NCI-H2196 (cell line): ENCODE results near the gene IFIT2.
"Not testable (repeated sequence)": the region's sequence is repeated elsewhere in the genome, so short reads cannot be mapped to it uniquely, and the experiment has no call there.

ENCODE experiments used
- DNase-seq: peaks from one replicate; lab custom pipeline; 2025; ENCODE audit not compliant: unreplicated experiment; lab: John Stamatoyannopoulos, UW

Gene IFIT2

DNA sequence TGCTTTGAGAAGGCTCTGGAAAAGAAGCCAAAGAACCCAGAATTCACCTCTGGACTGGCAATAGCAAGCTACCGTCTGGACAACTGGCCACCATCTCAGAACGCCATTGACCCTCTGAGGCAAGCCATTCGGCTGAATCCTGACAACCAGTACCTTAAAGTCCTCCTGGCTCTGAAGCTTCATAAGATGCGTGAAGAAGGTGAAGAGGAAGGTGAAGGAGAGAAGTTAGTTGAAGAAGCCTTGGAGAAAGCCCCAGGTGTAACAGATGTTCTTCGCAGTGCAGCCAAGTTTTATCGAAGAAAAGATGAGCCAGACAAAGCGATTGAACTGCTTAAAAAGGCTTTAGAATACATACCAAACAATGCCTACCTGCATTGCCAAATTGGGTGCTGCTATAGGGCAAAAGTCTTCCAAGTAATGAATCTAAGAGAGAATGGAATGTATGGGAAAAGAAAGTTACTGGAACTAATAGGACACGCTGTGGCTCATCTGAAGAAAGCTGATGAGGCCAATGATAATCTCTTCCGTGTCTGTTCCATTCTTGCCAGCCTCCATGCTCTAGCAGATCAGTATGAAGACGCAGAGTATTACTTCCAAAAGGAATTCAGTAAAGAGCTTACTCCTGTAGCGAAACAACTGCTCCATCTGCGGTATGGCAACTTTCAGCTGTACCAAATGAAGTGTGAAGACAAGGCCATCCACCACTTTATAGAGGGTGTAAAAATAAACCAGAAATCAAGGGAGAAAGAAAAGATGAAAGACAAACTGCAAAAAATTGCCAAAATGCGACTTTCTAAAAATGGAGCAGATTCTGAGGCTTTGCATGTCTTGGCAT lies 4.8 kb downstream of the IFIT2 start:
- DNase-seq: no peak

DNA sequence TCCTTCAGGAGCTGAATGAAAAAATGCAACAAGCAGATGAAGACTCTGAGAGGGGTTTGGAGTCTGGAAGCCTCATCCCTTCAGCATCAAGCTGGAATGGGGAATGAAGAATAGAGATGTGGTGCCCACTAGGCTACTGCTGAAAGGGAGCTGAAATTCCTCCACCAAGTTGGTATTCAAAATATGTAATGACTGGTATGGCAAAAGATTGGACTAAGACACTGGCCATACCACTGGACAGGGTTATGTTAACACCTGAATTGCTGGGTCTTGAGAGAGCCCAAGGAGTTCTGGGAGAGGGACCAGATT lies 5.4 kb downstream of the IFIT2 start:
- no peak for DNase-seq

DNA sequence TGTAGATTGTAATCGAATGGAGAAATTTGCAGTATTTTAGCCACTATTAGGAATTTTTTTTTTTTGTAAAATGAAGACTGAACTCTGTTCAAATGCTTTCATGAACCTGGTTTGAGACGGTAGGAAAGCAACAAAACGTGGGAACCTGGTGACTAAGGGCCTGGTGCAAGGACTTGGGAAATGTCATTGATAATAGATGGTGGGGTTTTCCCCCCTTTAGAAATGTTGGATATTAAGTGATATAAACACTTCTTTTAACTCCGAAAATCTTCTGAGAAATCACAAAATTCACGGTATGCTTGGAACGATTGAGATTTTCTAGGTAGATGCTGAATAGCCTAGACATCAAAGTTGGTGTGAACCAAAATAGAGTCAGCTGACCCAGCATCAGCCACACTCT lies 6.4 kb downstream of the IFIT2 start:
- no peak for DNase-seq

DNA sequence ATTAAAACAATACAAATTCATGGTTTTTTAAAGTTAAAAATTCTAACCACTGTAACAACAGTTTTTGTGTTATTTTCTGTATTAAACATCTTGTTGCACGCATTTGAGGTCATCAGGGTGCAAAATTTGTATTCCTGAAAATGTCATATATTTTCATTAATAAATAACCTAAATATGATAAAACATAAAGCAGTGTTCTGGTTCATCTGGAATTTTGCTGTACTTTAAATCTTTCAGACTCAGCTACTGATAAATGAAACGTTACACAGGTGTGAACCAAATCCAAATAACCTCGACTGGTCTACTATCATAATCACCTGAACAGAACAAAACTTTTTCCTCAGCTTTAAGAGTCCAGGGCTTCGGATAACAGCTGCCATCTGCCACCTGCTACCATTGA lies 6.9 kb downstream of the IFIT2 start:
- DNase-seq: no peak

DNA sequence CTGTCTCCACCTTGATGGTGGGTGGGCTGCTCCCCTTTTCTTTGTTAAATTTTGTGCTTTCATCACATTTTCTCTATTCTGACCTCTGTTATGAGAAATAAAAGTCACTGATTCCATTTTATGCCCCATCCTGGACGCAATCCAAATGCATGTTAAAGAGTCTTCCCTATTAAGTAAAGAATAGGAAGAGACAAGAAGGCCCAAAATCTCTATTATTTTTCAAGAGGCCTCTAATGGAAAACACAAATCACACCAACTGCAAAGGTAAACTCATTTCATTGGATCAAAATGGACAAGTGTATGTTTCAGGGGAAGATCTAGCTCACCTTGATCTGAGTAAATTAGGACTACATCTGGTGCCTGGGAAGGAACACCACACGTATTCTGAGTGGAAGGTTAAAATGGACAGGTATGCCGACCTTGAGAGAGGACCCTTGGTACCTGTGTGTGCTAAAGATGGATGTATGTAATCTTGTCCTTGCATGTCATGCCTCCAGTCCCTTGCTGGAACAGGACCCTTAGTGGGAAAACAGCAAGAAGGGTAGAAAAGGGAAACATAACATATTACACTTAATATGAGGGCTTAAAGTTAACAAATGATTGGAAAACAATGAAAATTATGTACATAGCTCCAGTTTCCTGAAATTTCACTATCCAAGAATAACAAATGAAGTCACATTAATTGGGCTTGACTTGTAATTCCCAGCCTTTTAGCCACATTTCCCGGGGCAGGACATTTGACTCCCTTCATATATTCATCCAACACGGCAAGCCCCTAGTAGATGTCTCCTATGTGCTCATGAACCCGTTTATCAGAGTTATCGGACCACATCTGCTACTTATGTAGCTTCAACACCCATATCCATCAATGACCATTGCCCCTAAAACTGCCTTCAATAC lies 7.6 kb downstream of the IFIT2 start:
- DNase-seq: no peak

- DNase-seq: no peak
Observed at GRCh38 chr10:89310056-89310893, 8.4 kb downstream of the IFIT2 start.

GRCh38 chr10:89312973-89313372 lies 11.1 kb downstream of the IFIT2 start:
- DNase-seq: no peak

GRCh38 chr10:89314676-89315075 lies 12.8 kb downstream of the IFIT2 start:
- no peak for DNase-seq

GRCh38 chr10:89318047-89318446 lies 16.2 kb downstream of the IFIT2 start:
- DNase-seq: not testable (repeated sequence)

DNA sequence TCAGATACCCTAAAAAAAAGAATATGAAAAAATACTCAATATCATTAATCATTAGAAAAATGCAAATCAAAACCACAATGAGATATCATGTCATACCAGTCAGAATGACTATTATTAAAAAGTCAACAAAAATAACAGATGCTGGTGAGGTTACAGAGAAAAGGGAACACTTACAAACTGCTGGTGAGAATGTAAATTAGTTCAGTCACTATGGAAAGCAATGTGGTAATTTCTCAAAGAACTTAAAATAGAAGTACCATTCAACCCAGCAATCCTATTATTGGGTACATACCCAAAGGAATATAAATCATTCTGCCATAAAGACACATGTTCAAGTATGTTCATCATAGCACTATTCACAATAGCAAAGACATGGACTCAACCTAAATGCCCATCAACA lies 23.2 kb downstream of the IFIT2 start:
- DNase-seq: not testable (repeated sequence)

DNA sequence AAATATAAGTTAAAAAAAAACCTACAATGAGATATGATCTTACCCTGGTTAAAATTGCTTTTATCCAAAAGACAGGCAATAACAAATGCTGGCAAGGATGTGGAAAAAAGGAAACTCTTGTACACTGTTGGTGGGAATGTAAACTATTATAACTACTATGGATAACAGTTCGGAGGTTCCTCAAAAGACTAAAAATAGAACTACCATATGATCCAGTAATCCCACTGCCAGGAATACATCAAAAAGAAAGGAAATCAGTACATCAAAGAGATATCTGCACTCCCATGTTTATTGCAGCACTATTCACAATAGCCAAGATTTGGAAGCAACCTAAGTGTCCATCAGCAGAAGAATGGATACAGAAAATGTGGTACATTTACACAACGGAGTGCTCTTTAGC lies 24.0 kb downstream of the IFIT2 start:
- DNase-seq: not testable (repeated sequence)

- no peak for DNase-seq
Observed at GRCh38 chr10:89327803-89328441, 26.1 kb downstream of the IFIT2 start, which contains the start of gene IFIT3. TSS of gene IFIT3 (plus strand) at chr10:89327997. CDS start at chr10:89328074, 77 bp downstream.

GRCh38 chr10:89329151-89329550 lies 27.3 kb downstream of the IFIT2 start:
- DNase-seq: no peak

- DNase-seq: not testable (repeated sequence)
Observed at GRCh38 chr10:89330014-89330413, 28.2 kb downstream of the IFIT2 start.

DNA sequence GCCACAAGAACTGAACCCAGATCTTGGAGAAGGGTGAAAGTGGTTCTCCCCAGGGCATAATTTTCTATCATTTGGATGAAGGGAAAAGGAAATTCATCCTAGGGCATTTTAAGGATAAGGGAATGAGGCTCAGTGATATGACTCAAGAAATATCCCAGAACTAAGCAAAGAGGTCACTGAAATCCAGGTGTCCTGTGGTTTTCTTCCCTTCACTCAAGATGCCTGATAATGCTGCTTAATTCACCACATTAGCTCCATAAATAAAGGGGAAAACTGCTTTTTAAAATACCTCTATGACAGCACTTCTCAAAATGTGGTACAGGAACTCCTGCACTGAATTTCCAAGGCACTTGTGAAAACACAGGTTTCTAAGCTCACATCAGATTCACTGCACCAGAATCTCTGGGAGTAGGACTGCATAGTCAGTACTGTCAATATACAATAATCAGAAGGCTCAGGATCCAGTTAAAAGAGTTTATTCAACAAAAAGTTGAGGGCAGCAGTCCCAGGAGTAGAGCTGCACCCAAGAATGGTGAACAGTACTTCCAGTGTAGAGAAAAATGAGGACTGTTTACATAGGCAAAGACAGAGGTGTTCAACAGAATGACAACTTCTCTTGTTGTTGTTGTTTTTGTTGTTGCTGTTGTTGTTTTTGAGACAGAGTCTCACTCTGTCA lies 28.8 kb downstream of the IFIT2 start:
- no peak for DNase-seq

- DNase-seq: not testable (repeated sequence)
Observed at GRCh38 chr10:89331487-89332122, 29.8 kb downstream of the IFIT2 start.

- DNase-seq: no peak
Observed at GRCh38 chr10:89332123-89332633, 30.3 kb downstream of the IFIT2 start.

- no peak for DNase-seq
Observed at GRCh38 chr10:89335226-89335625, 33.4 kb downstream of the IFIT2 start.

GRCh38 chr10:89336241-89336640 lies 34.4 kb downstream of the IFIT2 start:
- no peak for DNase-seq
